Measurements from ENCODE around the gene UQCRHL.
"Not testable (repeated sequence)": the region's sequence is repeated elsewhere in the genome, so short reads cannot be mapped to it uniquely, and the experiment has no call there.

The UQCRHL gene

GRCh38 chr1:15835205-15835740 is 27.8 kb upstream of the UQCRHL start:
- DNase-seq, result no peak

GRCh38 chr1:15834406-15835204 is 27.2 kb upstream of the UQCRHL start:
- peak; percentile 90 for DNase-seq

GRCh38 chr1:15833842-15834405 is 26.5 kb upstream of the UQCRHL start:
- DNase-seq, result no peak

- DNase-seq, result peak; percentile 48
Observed at GRCh38 chr1:15833069-15833679, 25.7 kb upstream of the UQCRHL start.

- no peak for DNase-seq
Observed at GRCh38 chr1:15830258-15830657, 22.8 kb upstream of the UQCRHL start.

- DNase-seq, result not testable (repeated sequence)
Observed at GRCh38 chr1:15828931-15829330, 21.5 kb upstream of the UQCRHL start.

- not testable (repeated sequence) for DNase-seq
Observed at GRCh38 chr1:15827567-15827966, 20.1 kb upstream of the UQCRHL start.

- no peak for DNase-seq
Observed at GRCh38 chr1:15826810-15827507, 19.5 kb upstream of the UQCRHL start.

GRCh38 chr1:15825800-15826199 is 18.4 kb upstream of the UQCRHL start:
- DNase-seq, result no peak

- no peak for DNase-seq
Observed at GRCh38 chr1:15820478-15820877, 13.0 kb upstream of the UQCRHL start.

GRCh38 chr1:15816674-15817073 is 9.2 kb upstream of the UQCRHL start:
- DNase-seq, result no peak

- DNase-seq, result no peak
Observed at GRCh38 chr1:15810073-15810472, 2.6 kb upstream of the UQCRHL start.

GRCh38 chr1:15808955-15809354 is 1.5 kb upstream of the UQCRHL start:
- DNase-seq, result no peak

GRCh38 chr1:15807121-15807520 is 328 bp downstream of the UQCRHL start:
- no peak for DNase-seq

GRCh38 chr1:15804060-15804459 is 3.4 kb downstream of the UQCRHL start:
- DNase-seq, result no peak

GRCh38 chr1:15803380-15803779 is 4.1 kb downstream of the UQCRHL start:
- DNase-seq, result no peak

- no peak for DNase-seq
Observed at GRCh38 chr1:15802234-15802965, 5.0 kb downstream of the UQCRHL start.

GRCh38 chr1:15799928-15800835 is 7.3 kb downstream of the UQCRHL start:
- no peak for DNase-seq

- no peak for DNase-seq
Observed at GRCh38 chr1:15799004-15799867, 8.2 kb downstream of the UQCRHL start.

GRCh38 chr1:15797614-15798390 is 9.6 kb downstream of the UQCRHL start:
- no peak for DNase-seq
